IMR-90 (cell line): Measurements from ENCODE around the gene MAG. TPM values are rescaled to one million over a fixed set of nuclear protein-coding genes. Genes with fewer than 3 reads are reported as not detected.

ENCODE experiments used
- ATAC-seq: fragments of 200-7000 bp; cut with Tn5 transposase; 2 replicates; pipeline ENCODE4 v1.9.1; 2020; ENCODE audit warnings: low read depth, mild to moderate bottlenecking, moderate library complexity
- BruUV-seq: library from RNA; stranded (reverse); fragments of 400-500 nt; replicated peaks from 2 replicates; lab custom pipeline; 2021; lab: Mats Ljungman, UMichigan
- CTCF ChIA-PET: fragments of 300-600 bp; formaldehyde crosslinking; extraction: SDS; loops from one replicate; lab custom pipeline; 2021; ENCODE audit warnings: antibody characterized with exemption; lab: Yijun Ruan, JAX
- POLR2A ChIA-PET: fragments of 300-600 bp; sonication (Branson Sonifier 250); formaldehyde crosslinking; loops from one replicate; lab custom pipeline; 2022; ENCODE audit warnings: antibody characterized with exemption; ENCODE audit not compliant: unreplicated experiment; lab: Charles Lee
- DNase-seq: peaks from one replicate; pipeline ENCODE4 v3.0.0; 2013
- H2AFZ ChIP-seq: replicated peaks from 2 replicates; pipeline ENCODE3; 2013; ENCODE audit warnings: low read length, mild to moderate bottlenecking; ENCODE audit not compliant: poor library complexity
- H2AK5ac ChIP-seq: 2 replicates; pipeline ENCODE4 v1.6.1; 2013; ENCODE audit warnings: low read depth, low read length, inconsistent platforms
- H2AK9ac ChIP-seq: replicated peaks from 2 replicates; pipeline ENCODE3; 2013; ENCODE audit warnings: mild to moderate bottlenecking, low read depth, low read length, moderate library complexity; ENCODE audit not compliant: poor library complexity
- H2BK120ac ChIP-seq: 2 replicates; pipeline ENCODE4 v1.6.1; 2013; ENCODE audit warnings: low read depth, low read length, inconsistent platforms
- H2BK15ac ChIP-seq: 3 replicates; pipeline ENCODE4 v1.6.1; 2013; ENCODE audit warnings: low read depth, low read length, inconsistent platforms
- H2BK20ac ChIP-seq: 2 replicates; pipeline ENCODE4 v1.6.1; 2013; ENCODE audit warnings: low read depth, mild to moderate bottlenecking, inconsistent platforms, low read length, moderate library complexity
- H2BK5ac ChIP-seq: 2 replicates; pipeline ENCODE4 v1.6.1; 2013; ENCODE audit warnings: mild to moderate bottlenecking, low read depth, low read length, inconsistent platforms; ENCODE audit not compliant: poor library complexity, severe bottlenecking
- H3K14ac ChIP-seq: replicated peaks from 2 replicates; pipeline ENCODE4 v1.6.1; 2013; ENCODE audit warnings: low read depth, low read length, inconsistent platforms
- H3K18ac ChIP-seq: 2 replicates; pipeline ENCODE4 v1.6.1; 2013; ENCODE audit warnings: low read depth, low read length, control low read depth
- H3K23ac ChIP-seq: 2 replicates; pipeline ENCODE4 v1.6.1; 2013; ENCODE audit warnings: low read depth, low read length, inconsistent platforms
- H3K27ac ChIP-seq: 2 replicates; pipeline ENCODE4 v1.5.1; 2013; ENCODE audit warnings: mild to moderate bottlenecking, control low read depth, low read length; ENCODE audit not compliant: insufficient read depth
- H3K27me3 ChIP-seq: 2 replicates; pipeline ENCODE4 v1.6.1; 2013; ENCODE audit warnings: low read length; ENCODE audit not compliant: control insufficient read depth, insufficient read depth
- H3K36me3 ChIP-seq: 2 replicates; pipeline ENCODE4 v1.6.1; 2013; ENCODE audit warnings: low read length, mixed read lengths; ENCODE audit not compliant: control insufficient read depth, insufficient read depth
- H3K4ac ChIP-seq: 2 replicates; pipeline ENCODE4 v1.6.1; 2013; ENCODE audit warnings: low read depth, low read length, inconsistent platforms
- H3K4me1 ChIP-seq: 2 replicates; pipeline ENCODE4 v1.6.1; 2013; ENCODE audit warnings: low read length, mixed read lengths; ENCODE audit not compliant: control insufficient read depth, insufficient read depth
- H3K4me2 ChIP-seq: 2 replicates; pipeline ENCODE4 v1.6.1; 2013; ENCODE audit warnings: low read depth, mild to moderate bottlenecking, control low read depth, low read length, moderate library complexity
- H3K4me3 ChIP-seq: 2 replicates; pipeline ENCODE4 v1.5.1; 2013; ENCODE audit warnings: low read depth, mild to moderate bottlenecking, control low read depth, low read length, moderate library complexity; ENCODE audit not compliant: insufficient read depth
- H3K56ac ChIP-seq: 2 replicates; pipeline ENCODE4 v1.6.1; 2013; ENCODE audit warnings: low read length, inconsistent platforms; ENCODE audit not compliant: insufficient read depth; ENCODE audit errors: extremely low read depth
- H3K79me1 ChIP-seq, 2 experiments: 2 replicates each; pipeline ENCODE4 v1.6.1; 2013; ENCODE audit warnings: low read length in 2 of 2, inconsistent platforms in 1 of 2, low read depth in 1 of 2
- H3K9ac ChIP-seq: 2 replicates; pipeline ENCODE4 v1.6.1; 2013; ENCODE audit warnings: low read depth, low read length, control low read depth
- H3K9me1 ChIP-seq: 2 replicates; pipeline ENCODE4 v1.6.1; 2013; ENCODE audit warnings: low read length, inconsistent platforms; ENCODE audit not compliant: insufficient read depth
- H3K9me3 ChIP-seq: 2 replicates; pipeline ENCODE4 v1.6.1; 2013; ENCODE audit warnings: low read length; ENCODE audit not compliant: control insufficient read depth, insufficient read depth
- H4K20me1 ChIP-seq: 2 replicates; pipeline ENCODE4 v1.6.1; 2013; ENCODE audit warnings: low read length, inconsistent platforms; ENCODE audit not compliant: insufficient read depth
- H4K5ac ChIP-seq: 2 replicates; pipeline ENCODE4 v1.6.1; 2013; ENCODE audit warnings: mild to moderate bottlenecking, low read depth, low read length, control low read depth
- H4K8ac ChIP-seq, 2 experiments: 2 replicates each; pipeline ENCODE4 v1.6.1; 2013; ENCODE audit warnings: low read depth in 2 of 2, low read length in 2 of 2, control low read depth in 1 of 2, inconsistent platforms in 1 of 2
- H4K91ac ChIP-seq: 2 replicates; pipeline ENCODE4 v1.6.1; 2013; ENCODE audit warnings: low read depth, low read length, inconsistent platforms; ENCODE audit not compliant: insufficient read depth
- BHLHE40 ChIP-seq: fragments of 150-350 bp; IDR thresholded peaks from 2 replicates; pipeline ENCODE4 v1.6.1; 2016; ENCODE audit warnings: mild to moderate bottlenecking, low read depth, low read length
- CEBPB ChIP-seq: IDR thresholded peaks from 2 replicates; pipeline ENCODE4 v1.6.1; 2012; ENCODE audit warnings: low read depth, low read length, improper control_type of control experiment
- CHD1 ChIP-seq: IDR thresholded peaks from 2 replicates; pipeline ENCODE4 v1.6.1; 2012; ENCODE audit warnings: low read depth, low read length, improper control_type of control experiment
- CTCF ChIP-seq: conservative IDR thresholded peaks from 2 replicates; pipeline ENCODE4 v1.5.1; 2012; ENCODE audit warnings: mild to moderate bottlenecking, low read depth, low read length, improper control_type of control experiment
- FOS ChIP-seq: fragments of 150-350 bp; IDR thresholded peaks from 2 replicates; pipeline ENCODE4 v1.6.1; 2016; ENCODE audit warnings: low read depth, low read length
- MAFK ChIP-seq: IDR thresholded peaks from 2 replicates; pipeline ENCODE4 v1.6.1; 2012; ENCODE audit warnings: low read depth, low read length, improper control_type of control experiment
- MAZ ChIP-seq: IDR thresholded peaks from 2 replicates; pipeline ENCODE4 v1.6.1; 2012; ENCODE audit warnings: low read depth, mild to moderate bottlenecking, low read length, improper control_type of control experiment, moderate library complexity, borderline replicate concordance
- MXI1 ChIP-seq: IDR thresholded peaks from 2 replicates; pipeline ENCODE4 v1.6.1; 2012; ENCODE audit warnings: low read depth, mild to moderate bottlenecking, low read length, moderate library complexity, borderline replicate concordance
- NFE2L2 ChIP-seq: fragments of 150-350 bp; IDR thresholded peaks from 2 replicates; pipeline ENCODE4 v1.6.1; 2016; ENCODE audit warnings: low read depth, mild to moderate bottlenecking, low read length
- POLR2A ChIP-seq: IDR thresholded peaks from 2 replicates; pipeline ENCODE4 v1.6.1; 2012; ENCODE audit warnings: mild to moderate bottlenecking, low read depth, low read length
- RAD21 ChIP-seq: IDR thresholded peaks from 2 replicates; pipeline ENCODE4 v1.6.1; 2012; ENCODE audit warnings: low read length, improper control_type of control experiment
- RCOR1 ChIP-seq: IDR thresholded peaks from 2 replicates; pipeline ENCODE4 v1.6.1; 2012; ENCODE audit warnings: mild to moderate bottlenecking, low read length, improper control_type of control experiment; ENCODE audit not compliant: insufficient replicate concordance
- RFX5 ChIP-seq: IDR thresholded peaks from 2 replicates; pipeline ENCODE4 v1.8.0; 2012; ENCODE audit warnings: low read depth, mild to moderate bottlenecking, low read length, moderate library complexity
- SMC3 ChIP-seq: fragments of 150-350 bp; IDR thresholded peaks from 2 replicates; pipeline ENCODE4 v1.6.1; 2016; ENCODE audit warnings: low read depth, mild to moderate bottlenecking, antibody characterized with exemption, low read length, moderate library complexity
- USF2 ChIP-seq: fragments of 150-350 bp; IDR thresholded peaks from 2 replicates; pipeline ENCODE4 v1.6.1; 2017; ENCODE audit warnings: mild to moderate bottlenecking, antibody characterized with exemption, low read length, low read depth
- WGBS, 2 experiments: methylation state at CpG; one replicate each; pipeline versions ENCODE4 v1.1.5 to v1.1.7; 2013; ENCODE audit warnings: missing lambda C conversion rate in 2 of 2; ENCODE audit not compliant: insufficient read length in 1 of 2; ENCODE audit errors: extremely low coverage in 2 of 2; 5-methylcytosine and 5-hydroxymethylcytosine counted together
- dilution Hi-C: fragments of 300-500 bp; cut with HindIII; formaldehyde crosslinking; loops from one replicate; pipeline ENCODE4 v1.14.3; 2018; ENCODE audit warnings: low sequenced_read_pairs; ENCODE audit not compliant: unreplicated experiment
- in situ Hi-C: fragments of 300-500 bp; cut with MboI; formaldehyde crosslinking; loops from 3 replicates; pipeline ENCODE4 v1.14.3; 2019; ENCODE audit warnings: low sequenced_read_pairs, inconsistent platforms, mixed read lengths
- intact Hi-C: fragments of 100-400 bp; cut with micrococcal nuclease; formaldehyde crosslinking; loops from 2 replicates; pipeline ENCODE4 v1.10.0; 2022
- polyA plus RNA-seq, 3 experiments: library from polyadenylated mRNA; depleted of rRNA; stranded (reverse); fragments of >200 nt; gene quantifications; 2 replicates each; pipeline ENCODE4 v1.2.3, GENCODE V29; 2012; ENCODE audit warnings: low replicate concordance in 1 of 3
- total RNA-seq: library from RNA; depleted of rRNA; stranded (reverse); fragments of >200 nt; gene quantifications from 2 replicates; pipeline ENCODE4 v1.2.3, GENCODE V29; 2012
- TF ChIP-seq, protein P1 (sequence below): fragments of 150-350 bp; IDR thresholded peaks from 2 replicates; pipeline ENCODE4 v1.6.1; 2016; ENCODE audit warnings: low read depth, mild to moderate bottlenecking, low read length, moderate library complexity, borderline replicate concordance

The MAG gene
- total and polyA plus RNA-seq, 2 of the 4 experiments (the other 2 are of a cell fraction), result not detected

DNA sequence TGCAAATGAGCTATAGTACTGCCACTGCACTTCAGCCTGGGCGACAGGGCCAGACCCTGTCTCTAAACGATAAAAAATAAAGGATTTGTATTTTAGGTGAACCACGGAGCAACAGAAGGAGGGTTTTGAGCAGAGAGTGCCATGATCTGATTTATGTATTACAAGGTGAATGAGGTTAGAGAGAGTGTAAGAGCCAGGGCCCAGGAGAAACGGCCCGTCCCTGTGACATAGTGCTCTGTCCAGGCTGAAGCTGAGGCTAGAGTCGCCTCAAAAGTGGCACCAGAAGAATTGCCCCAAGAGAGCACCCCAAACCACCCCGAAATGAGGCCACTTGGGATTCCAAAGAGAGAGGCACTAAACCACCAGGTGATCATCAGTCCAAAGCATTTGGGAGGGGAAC is 16.9 kb downstream of the MAG start:
- ATAC-seq (no peak), DNase-seq (no peak)
- 40% methylated on average over 3 of the region's 7 CpGs; no CpG with 5 or more reads in 1 of the 2 experiments for WGBS, 2 experiments
- CTCF ChIA-PET, result no interaction called here
- no peak overlapping the region for H2AFZ ChIP-seq
- no peak overlapping the region for H3K27ac ChIP-seq
- no peaks in the 10 kb centered on the region for H3K9me3 ChIP-seq
- H2BK20ac ChIP-seq, result no peak overlapping the region
- H2AK5ac ChIP-seq, result no peak overlapping the region
- H3K56ac ChIP-seq, result no peak overlapping the region
- no peak overlapping the region for H3K4ac ChIP-seq
- no peaks in the 10 kb centered on the region for H3K79me1 ChIP-seq
- no peak overlapping the region for H4K91ac ChIP-seq
- H3K9me1 ChIP-seq, result no peaks in the 10 kb centered on the region
- no peak overlapping the region for H2AK9ac ChIP-seq
- no peak overlapping the region for H4K8ac ChIP-seq
- H3K14ac ChIP-seq, result no peak overlapping the region
- H2BK120ac ChIP-seq, result no peak overlapping the region
- no peak overlapping the region for H3K4me2 ChIP-seq
- no peak overlapping the region for H3K23ac ChIP-seq
- no peak overlapping the region for H2BK5ac ChIP-seq
- H2BK15ac ChIP-seq, result no peak overlapping the region
- no peak overlapping the region for H3K18ac ChIP-seq
- intact Hi-C loops (no loop called here), in situ Hi-C loops (no loop called here), dilution Hi-C loops (no loop called here)
- no peak overlapping the region for H4K5ac ChIP-seq
- BruUV-seq, result no TSS peak
- no peak overlapping the region for H3K4me3 ChIP-seq
- TF ChIP-seq RFX5 (no peak), MAZ (no peak), RCOR1 (no peak), CHD1 (no peak), RAD21 (no peak), NFE2L2 (no peak), CTCF (no peak), SMC3 (no peak), MAFK (no peak), BHLHE40 (no peak), USF2 (no peak), FOS (no peak), MXI1 (no peak), CEBPB (no peak), POLR2A (no peak)
- TF ChIP-seq, protein P1, sequence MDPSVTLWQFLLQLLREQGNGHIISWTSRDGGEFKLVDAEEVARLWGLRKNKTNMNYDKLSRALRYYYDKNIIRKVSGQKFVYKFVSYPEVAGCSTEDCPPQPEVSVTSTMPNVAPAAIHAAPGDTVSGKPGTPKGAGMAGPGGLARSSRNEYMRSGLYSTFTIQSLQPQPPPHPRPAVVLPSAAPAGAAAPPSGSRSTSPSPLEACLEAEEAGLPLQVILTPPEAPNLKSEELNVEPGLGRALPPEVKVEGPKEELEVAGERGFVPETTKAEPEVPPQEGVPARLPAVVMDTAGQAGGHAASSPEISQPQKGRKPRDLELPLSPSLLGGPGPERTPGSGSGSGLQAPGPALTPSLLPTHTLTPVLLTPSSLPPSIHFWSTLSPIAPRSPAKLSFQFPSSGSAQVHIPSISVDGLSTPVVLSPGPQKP, result no peak
- no peaks in the 10 kb centered on the region for H3K4me1 ChIP-seq
- H3K9ac ChIP-seq, result no peak overlapping the region
- no peaks in the 10 kb centered on the region for H3K36me3 ChIP-seq
- H4K20me1 ChIP-seq, result no peaks in the 10 kb centered on the region
- H3K27me3 ChIP-seq, result no peaks in the 10 kb centered on the region; the same call in 1 of the 2 replicates
- POLR2A ChIA-PET, result no interaction called here
